SJSA1 (cell line): Measurements from ENCODE around the gene GNLY. TPM values are rescaled to one million over a fixed set of nuclear protein-coding genes. Genes with fewer than 3 reads are reported as not detected.
A peak's percentile ranks its signal among the peaks of the same experiment; 100 is the strongest.
"Not testable (repeated sequence)": the region's sequence is repeated elsewhere in the genome, so short reads cannot be mapped to it uniquely, and the experiment has no call there.

Experiments
- DNase-seq, 2 experiments: peaks; one replicate each; pipeline ENCODE4 v3.0.0-alpha.2; 2015 to 2020; ENCODE audit warnings: low spot score in 2 of 2, low read depth in 1 of 2
- H3K27ac ChIP-seq: fragments of 250-450 bp; sonication (Bioruptor Pico); 2 replicates; pipeline ENCODE4 v1.5.1; 2020; ENCODE audit warnings: mild to moderate bottlenecking, moderate library complexity
- H3K27me3 ChIP-seq: fragments of 250-450 bp; sonication (Bioruptor Pico); replicated peaks from 2 replicates; pipeline ENCODE4 v1.5.1; 2020; ENCODE audit warnings: mild to moderate bottlenecking, moderate library complexity
- H3K36me3 ChIP-seq: fragments of 250-450 bp; sonication (Bioruptor Pico); 2 replicates; pipeline ENCODE4 v1.5.1; 2020; ENCODE audit warnings: mild to moderate bottlenecking
- H3K4me1 ChIP-seq: fragments of 250-450 bp; sonication (Bioruptor Pico); replicated peaks from 2 replicates; pipeline ENCODE4 v1.6.1; 2021; ENCODE audit warnings: mild to moderate bottlenecking
- H3K4me3 ChIP-seq: fragments of 250-450 bp; sonication (Bioruptor Pico); 2 replicates; pipeline ENCODE4 v1.5.1; 2020; ENCODE audit warnings: mild to moderate bottlenecking
- H3K9me3 ChIP-seq: fragments of 250-450 bp; sonication (Bioruptor Pico); replicated peaks from 2 replicates; pipeline ENCODE4 v1.5.1; 2020; ENCODE audit warnings: mild to moderate bottlenecking
- total RNA-seq: library from RNA; depleted of rRNA; stranded (reverse); fragments of >200 nt; shearing (Covaris generic); gene quantifications from 2 replicates; pipeline ENCODE4 v1.2.3, GENCODE V29; 2014

Gene GNLY
- total RNA-seq, 1 experiment from 2014 or later = not detected

DNA sequence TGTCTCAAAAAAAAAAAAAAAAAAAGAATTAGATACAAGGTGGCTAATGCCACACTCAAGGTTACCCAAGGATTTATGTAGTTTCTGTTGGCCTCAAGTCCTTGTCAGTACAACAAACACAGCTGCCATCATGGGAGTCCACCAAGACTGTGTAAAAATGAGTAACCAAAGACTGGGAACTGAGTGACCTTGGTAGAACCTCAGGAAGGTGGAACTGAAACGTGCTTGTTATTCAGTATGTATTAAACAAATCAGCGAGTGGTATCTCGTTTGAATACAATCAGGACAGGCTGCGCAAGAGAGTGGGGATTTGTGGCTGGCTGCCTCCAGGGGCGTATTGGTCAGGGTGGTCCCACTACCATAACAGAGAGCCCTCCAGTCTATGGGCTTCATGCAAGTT is 24.6 kb upstream of the GNLY start:
- H3K4me1 ChIP-seq = no peaks in the 10 kb centered on the region
- H3K9me3 ChIP-seq = no peaks in the 10 kb centered on the region
- H3K27ac ChIP-seq = no peak overlapping the region
- no peaks in the 10 kb centered on the region for H3K36me3 ChIP-seq
- no peak for DNase-seq
- H3K4me3 ChIP-seq = no peak overlapping the region
- no peaks in the 10 kb centered on the region for H3K27me3 ChIP-seq

DNA sequence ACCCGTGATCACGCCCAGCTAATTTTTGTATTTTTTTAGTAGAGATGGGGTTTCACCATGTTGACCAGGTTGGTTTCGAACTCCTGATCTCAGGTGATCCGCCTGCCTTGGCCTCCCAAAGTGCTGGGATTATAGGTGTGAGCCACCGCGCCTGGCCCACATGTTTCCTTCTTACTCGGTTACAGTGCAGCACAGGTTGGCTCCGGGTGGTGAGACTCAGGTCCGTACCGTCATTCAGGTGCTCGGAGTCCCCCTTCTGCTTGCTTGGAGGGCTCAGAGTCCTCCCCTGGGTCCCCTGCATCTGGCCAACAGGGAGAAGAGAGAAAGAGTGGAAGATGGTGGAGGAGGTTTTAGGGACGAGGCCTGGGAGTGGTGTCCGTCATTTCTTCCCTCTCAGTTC is 23.7 kb upstream of the GNLY start:
- H3K4me1 ChIP-seq, H3K27ac ChIP-seq, H3K9me3 ChIP-seq, H3K4me3 ChIP-seq, DNase-seq, H3K36me3 ChIP-seq, H3K27me3 ChIP-seq: not testable (repeated sequence)

DNA sequence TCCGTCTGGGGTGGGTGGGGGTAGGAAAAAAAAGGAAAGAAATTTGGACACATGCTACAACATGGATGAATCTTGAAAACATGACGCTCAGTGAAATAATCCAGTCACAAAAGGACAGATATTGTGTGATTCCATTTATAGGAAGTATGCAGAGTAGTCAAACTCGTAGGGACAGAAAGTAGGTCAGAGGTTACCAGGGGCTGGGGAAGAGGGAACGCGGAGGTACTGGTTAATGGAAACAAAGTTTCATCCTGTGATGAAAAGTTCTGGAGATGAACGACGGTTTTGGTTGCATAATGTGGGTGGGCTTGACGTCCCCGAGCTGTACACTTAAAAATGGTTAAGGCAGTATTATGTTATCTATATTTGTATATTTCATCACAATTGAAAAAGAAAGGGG is 21.7 kb upstream of the GNLY start:
- no peak for DNase-seq
- Histone ChIP-seq H3K27ac (no peak overlapping the region), H3K36me3 (no peaks in the 10 kb centered on the region), H3K9me3 (no peaks in the 10 kb centered on the region), H3K4me1 (no peaks in the 10 kb centered on the region), H3K27me3 (no peaks in the 10 kb centered on the region), H3K4me3 (no peak overlapping the region)

DNA sequence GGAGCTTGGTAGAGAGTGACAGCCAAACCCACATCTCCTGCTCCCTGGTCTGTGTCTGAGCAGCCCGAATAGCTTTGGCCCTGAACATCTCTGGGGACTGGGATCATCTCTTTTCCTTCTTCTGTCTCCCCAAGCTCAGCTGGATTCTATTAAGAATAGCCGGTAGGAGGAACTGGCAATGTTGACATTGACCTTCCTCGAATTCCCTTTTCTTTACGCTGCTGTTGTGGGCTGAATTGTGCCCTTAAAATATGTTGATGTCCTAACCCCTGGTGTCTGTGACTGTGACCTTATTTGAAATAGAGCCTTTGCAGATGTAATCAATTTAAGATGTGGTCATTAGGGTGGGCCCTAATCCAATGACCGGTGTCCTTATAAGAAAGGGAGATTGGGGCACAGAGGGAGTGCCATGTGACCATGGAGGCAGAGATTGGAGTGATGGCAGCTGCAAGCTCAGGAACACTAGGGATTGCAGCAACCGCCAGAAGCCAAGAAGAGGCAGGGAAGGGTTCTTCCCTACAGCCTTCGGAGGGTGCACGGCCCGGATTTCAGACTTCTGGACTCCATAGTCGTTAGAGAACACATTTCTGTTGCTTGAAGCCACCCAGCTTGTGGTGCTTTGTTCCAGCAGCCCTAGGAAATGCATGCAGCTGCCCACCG is 20.3 kb upstream of the GNLY start:
- DNase-seq = no peak
- Histone ChIP-seq H3K27me3 (no peaks in the 10 kb centered on the region), H3K4me3 (no peak overlapping the region), H3K27ac (no peak overlapping the region), H3K36me3 (no peaks in the 10 kb centered on the region), H3K9me3 (no peaks in the 10 kb centered on the region), H3K4me1 (no peaks in the 10 kb centered on the region)

DNA sequence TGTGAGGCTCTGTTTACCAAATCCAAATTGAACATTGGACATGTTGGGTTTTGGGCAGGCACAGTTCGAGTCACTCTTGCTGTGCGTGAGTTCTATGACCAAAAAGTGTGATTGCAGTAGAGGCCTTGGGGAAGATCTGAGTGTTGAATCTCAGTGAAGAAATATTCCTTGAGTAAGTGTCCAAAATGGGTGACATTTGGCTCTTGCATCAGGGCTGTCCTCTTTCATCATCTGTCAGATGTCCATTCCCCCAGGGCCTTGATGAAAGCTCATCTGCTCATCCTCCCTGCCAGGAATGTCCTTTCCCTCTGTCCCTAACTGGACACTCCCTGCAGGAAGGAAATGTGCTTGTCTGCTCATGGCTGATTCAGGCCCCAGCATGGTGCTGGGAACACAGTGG is 19.7 kb upstream of the GNLY start:
- H3K36me3 ChIP-seq = no peaks in the 10 kb centered on the region
- no peak overlapping the region for H3K27ac ChIP-seq
- no peaks in the 10 kb centered on the region for H3K9me3 ChIP-seq
- H3K4me3 ChIP-seq = no peak overlapping the region
- peaks cover 5% of the 10 kb centered on the region for H3K4me1 ChIP-seq
- DNase-seq = no peak
- no peaks in the 10 kb centered on the region for H3K27me3 ChIP-seq

DNA sequence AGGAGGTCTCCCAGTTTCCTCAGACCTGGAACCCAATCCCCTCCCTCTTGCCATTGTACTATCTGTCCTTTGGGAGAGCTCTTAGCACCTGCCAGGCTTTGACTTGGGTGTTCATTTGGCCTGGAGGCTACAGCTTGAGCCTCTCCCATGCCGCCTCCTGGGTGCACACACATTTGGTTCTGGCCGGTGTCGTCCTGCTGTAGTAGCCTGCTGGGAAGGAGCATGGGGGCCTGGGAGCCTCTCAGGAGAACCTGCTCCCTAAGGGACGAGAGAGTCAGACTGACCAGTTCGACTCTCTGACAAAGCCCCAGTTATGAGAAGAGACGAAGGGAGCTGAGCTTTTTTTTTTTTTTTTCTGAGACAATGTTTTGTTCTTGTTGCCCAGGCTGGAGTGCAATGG is 18.7 kb upstream of the GNLY start:
- H3K36me3 ChIP-seq = no peaks in the 10 kb centered on the region
- H3K4me3 ChIP-seq = no peak overlapping the region
- H3K27me3 ChIP-seq = no peaks in the 10 kb centered on the region

DNA sequence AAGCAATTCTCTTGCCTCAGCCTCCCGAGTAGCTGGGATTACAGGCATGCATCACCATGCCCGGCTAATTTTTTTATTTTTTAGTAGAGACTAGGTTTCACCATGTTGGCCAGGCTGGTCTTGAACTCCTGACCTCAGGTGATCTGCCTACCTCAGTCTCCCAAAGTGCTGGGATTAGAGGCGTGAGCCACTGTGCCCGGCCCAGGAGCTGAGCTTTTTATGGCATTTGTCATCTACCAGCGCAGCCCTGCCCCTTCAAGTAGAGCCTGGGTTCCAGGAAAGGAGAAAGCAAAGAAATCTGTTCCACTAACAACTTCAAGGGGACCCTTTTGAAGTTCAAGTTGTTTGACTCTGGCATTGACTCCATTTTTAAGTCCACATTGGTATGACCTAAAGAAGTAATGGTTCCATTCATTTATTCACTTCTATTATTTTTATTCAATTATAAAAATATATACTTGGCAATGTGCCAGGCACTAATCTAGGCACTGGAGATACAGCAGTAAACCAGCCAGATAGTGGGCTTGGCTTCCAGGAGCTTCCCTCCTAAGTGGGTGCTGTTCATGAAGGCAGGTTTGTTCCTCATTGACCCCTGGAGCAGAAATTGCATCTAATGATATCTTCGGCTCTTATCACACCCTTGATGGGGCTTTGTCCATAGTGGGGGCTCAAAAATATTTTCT is 18.2 kb upstream of the GNLY start:
- peaks cover 13% of the 10 kb centered on the region for H3K4me1 ChIP-seq
- no peak for DNase-seq
- H3K4me3 ChIP-seq = no peak overlapping the region
- no peaks in the 10 kb centered on the region for H3K36me3 ChIP-seq
- no peaks in the 10 kb centered on the region for H3K27me3 ChIP-seq
- no peaks in the 10 kb centered on the region for H3K9me3 ChIP-seq
- H3K27ac ChIP-seq = no peak overlapping the region

More for the DNA sequence above, 18.7 kb upstream of the GNLY start:
- Histone ChIP-seq H3K9me3 (no peaks in the 10 kb centered on the region), H3K27ac (no peak overlapping the region), H3K4me1 (peaks cover 7% of the 10 kb centered on the region)
- DNase-seq = no peak

DNA sequence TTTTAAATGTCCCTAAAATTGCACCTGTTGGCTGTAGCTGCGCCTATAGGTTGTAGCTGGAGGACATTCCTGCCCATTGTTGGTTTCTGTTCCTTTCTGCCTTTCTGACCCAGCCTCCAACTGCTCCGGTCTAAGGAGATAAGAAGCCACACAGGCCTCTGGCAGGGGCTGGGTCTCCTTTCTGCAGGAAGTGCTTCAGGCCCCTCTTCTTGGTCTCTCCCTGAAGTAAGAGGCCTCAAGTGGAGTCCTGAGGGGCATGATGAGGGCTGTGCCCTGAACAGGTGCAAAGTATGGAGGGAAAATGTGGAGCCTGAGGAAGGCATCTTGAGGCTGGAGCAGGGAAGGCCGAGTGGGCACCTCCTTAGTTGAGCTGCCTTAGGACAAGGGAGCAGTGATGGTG is 15.8 kb upstream of the GNLY start:
- Histone ChIP-seq H3K36me3 (no peaks in the 10 kb centered on the region), H3K27ac (no peak overlapping the region), H3K27me3 (no peaks in the 10 kb centered on the region), H3K4me1 (peaks cover 18% of the 10 kb centered on the region), H3K9me3 (no peaks in the 10 kb centered on the region), H3K4me3 (no peak overlapping the region)
- no peak for DNase-seq

DNA sequence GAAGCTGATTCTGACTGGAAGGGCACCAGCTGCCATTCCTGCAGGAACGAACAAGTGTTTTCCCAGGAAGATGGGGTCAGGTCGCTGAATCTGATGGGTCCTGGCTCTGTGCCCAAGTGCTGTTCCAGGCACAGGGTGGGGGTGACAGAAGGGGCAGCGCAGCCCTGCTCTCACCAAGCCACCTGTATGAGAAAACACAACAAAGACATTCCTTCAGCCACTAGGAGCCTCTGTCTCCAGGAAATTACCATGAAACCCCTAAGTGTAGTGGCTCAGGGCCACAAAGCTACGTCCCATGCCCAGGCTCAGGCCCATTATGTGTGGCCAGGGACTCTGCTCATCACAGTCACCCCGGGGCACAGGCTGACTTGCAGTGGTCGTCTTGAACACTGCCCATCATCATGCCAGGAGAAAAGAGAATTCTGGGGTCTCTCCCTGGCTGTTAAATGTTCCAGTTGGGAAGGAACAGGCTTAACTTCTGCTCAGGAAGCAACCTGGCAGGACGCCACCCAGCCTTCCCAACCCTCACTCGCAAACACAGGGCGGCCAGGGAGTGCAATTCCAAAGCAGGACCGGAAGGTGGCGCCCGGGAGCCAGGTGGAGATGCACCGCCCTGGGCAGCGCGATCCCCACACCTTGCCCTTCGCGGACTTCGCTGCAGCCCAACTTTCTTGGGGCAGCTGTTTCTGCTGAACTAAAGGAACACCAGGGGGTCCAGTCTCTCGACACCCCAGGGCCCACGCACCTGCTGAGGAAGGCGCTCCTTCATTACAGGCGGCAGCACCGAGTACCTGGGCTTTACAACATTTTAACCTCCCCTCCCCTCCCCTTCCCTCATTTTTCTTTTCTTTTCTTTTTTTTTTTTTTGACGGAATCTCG is 15.1 kb upstream of the GNLY start:
- Histone ChIP-seq H3K27me3 (no peaks in the 10 kb centered on the region), H3K9me3 (no peaks in the 10 kb centered on the region), H3K4me1 (peaks cover 18% of the 10 kb centered on the region), H3K36me3 (no peaks in the 10 kb centered on the region), H3K4me3 (no peak overlapping the region), H3K27ac (no peak overlapping the region)
- DNase-seq = peak; percentile 79 to 82

DNA sequence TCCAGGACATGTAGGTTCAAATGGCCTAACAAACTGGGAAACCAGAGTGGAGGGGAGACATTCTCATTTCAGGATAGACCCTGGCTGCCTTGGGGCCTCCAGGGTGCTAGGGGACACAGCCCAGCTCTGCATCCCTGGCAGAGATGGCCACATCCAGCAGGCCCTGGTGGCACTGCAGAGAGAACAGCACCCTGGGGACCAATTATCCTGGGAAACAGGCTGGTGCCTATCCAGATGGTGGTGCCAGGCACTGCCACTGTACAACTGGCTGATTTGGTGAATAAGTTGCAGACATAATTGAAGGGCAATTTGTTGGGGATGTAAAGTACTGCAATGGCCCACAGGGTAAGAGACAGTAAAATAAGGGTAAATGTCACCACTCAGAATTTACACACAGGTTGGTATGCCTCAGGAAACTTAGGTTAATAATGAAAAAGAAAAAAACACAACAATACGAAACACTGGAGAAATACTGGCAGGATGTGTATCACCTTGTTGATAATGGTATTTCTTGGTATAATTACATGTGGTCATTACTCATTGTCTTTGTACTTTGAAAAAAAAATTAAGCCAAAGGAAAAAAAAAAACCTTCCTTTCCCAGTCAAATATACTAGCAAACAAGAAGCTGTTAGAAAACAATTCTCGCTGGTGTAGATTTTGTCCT is 13.3 kb upstream of the GNLY start:
- no peak for DNase-seq
- H3K27me3 ChIP-seq = no peaks in the 10 kb centered on the region
- no peaks in the 10 kb centered on the region for H3K9me3 ChIP-seq

DNA sequence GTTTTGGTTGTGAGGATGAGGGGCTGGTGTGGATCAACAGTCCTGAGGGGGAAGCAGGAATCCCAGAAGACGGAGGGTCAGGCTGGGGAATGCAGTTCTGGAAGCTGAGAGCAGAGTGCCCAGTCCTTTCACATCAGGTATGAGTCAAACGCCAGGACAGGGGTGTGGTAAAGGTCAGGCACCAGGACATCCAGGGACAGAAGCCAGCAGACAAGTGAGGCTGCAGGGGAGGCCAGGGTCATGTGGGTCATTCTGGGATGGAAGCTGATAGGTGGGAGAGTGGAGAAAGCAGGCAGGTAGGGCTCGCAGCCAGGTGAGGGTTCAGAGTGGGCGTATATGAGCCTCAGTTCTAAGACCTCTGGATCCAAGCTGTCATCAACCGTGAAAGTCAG is 12.8 kb upstream of the GNLY start:
- Histone ChIP-seq H3K4me1 (peaks cover 18% of the 10 kb centered on the region), H3K27me3 (no peaks in the 10 kb centered on the region), H3K4me3 (no peak overlapping the region), H3K27ac (no peak overlapping the region), H3K9me3 (no peaks in the 10 kb centered on the region), H3K36me3 (no peaks in the 10 kb centered on the region)
- no peak for DNase-seq

More for the DNA sequence above, 13.3 kb upstream of the GNLY start:
- Histone ChIP-seq H3K4me1 (peaks cover 18% of the 10 kb centered on the region), H3K27ac (no peak overlapping the region), H3K36me3 (no peaks in the 10 kb centered on the region), H3K4me3 (no peak overlapping the region)

DNA sequence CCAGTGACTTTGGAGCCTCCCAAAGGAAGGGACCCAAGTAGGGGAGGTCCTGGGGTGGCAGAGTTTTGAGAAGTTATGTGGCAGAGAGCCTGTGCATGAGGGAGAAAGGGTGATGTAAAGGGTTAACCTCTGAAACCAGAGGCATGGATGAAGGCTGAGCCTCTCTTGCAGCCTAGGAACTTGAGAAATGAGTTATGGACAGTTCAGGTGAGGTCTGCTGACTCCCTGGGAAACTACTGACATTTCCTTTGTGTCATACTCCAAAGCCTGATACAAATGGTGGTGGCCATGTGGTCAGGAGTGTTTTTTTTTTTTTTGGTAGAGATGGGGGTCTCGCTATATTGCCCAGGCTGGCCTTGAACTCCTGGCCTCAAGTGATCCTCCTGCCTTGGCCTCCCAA is 12.4 kb upstream of the GNLY start:
- peaks cover 18% of the 10 kb centered on the region for H3K4me1 ChIP-seq
- no peaks in the 10 kb centered on the region for H3K36me3 ChIP-seq
- no peak for DNase-seq
- no peaks in the 10 kb centered on the region for H3K27me3 ChIP-seq
- H3K27ac ChIP-seq = no peak overlapping the region
- no peak overlapping the region for H3K4me3 ChIP-seq
- no peaks in the 10 kb centered on the region for H3K9me3 ChIP-seq

DNA sequence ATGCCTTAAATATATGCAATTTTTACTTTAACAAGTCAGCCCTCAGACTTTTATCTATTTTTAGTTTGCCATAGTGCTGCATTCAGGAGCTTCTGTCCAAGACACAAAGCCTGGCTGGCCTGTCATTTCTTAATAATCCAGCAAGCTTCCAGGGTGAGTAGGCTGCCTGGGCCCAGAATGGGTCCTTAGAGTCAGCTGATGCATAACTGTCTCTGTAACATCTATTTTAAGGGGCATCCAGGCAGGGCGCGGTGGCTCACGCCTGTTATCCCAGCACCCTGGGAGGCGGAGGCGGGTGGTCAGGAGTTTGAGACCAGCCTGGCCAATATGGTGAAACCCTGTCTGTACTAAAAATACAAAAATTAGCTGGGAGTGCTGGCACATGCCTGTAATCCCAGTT is 11.8 kb upstream of the GNLY start:
- Histone ChIP-seq H3K4me3 (no peak overlapping the region), H3K9me3 (no peaks in the 10 kb centered on the region), H3K27ac (no peak overlapping the region), H3K36me3 (no peaks in the 10 kb centered on the region), H3K4me1 (peaks cover 24% of the 10 kb centered on the region), H3K27me3 (no peaks in the 10 kb centered on the region)
- no peak for DNase-seq

DNA sequence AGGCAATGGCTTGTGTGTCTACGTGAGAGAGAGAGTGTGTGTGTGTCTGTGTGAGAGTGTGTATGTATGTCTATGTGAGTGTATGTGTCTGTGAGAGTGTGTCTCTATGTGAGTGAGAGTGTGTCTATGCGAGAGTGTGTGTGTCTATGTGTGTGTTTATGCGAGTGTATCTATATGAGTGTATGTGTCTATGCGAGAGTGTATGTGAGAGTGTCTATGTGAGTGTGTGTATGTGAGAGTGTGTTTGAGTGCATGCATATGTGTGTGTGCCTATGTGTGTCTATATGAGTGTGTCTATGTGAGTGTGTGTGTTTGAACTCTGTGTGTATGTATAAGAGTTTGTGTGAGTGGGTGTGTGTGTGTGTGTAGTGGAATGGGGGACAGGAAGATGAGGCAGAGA is 9.8 kb upstream of the GNLY start:
- Histone ChIP-seq H3K27me3 (no peaks in the 10 kb centered on the region), H3K4me1 (peaks cover 20% of the 10 kb centered on the region), H3K4me3 (no peak overlapping the region), H3K36me3 (no peaks in the 10 kb centered on the region), H3K27ac (no peak overlapping the region), H3K9me3 (no peaks in the 10 kb centered on the region)
- no peak for DNase-seq
